Bronchial epithelial cell (primary cell): Measurements from ENCODE around the gene KLK7. TPM values are rescaled to one million over a fixed set of nuclear protein-coding genes. Genes with fewer than 3 reads are reported as not detected.

Source experiments
- DNase-seq: peaks from one replicate; pipeline ENCODE4 v3.0.0-alpha.2; 2010; ENCODE audit warnings: low read depth
- FAIRE-seq: peaks from 2 replicates; lab custom pipeline; 2011; peaks lifted over from hg19 to GRCh38; lab: Jason Lieb, UNC
- H3K27me3 ChIP-seq: 2 replicates; pipeline ENCODE4 v1.5.1; 2011; ENCODE audit warnings: low read length; ENCODE audit not compliant: control insufficient read depth, insufficient read depth
- H3K36me3 ChIP-seq: 2 replicates; pipeline ENCODE4 v1.5.1; 2011; ENCODE audit warnings: low read length; ENCODE audit not compliant: control insufficient read depth, insufficient read depth
- H3K4me3 ChIP-seq: 2 replicates; pipeline ENCODE4 v1.5.1; 2011; ENCODE audit warnings: mild to moderate bottlenecking, low read depth, low read length, control low read depth
- CTCF ChIP-seq: IDR thresholded peaks from 2 replicates; pipeline ENCODE4 v1.5.1; 2011; ENCODE audit warnings: mild to moderate bottlenecking, moderate library complexity, low read length, control low read depth, inconsistent platforms; ENCODE audit not compliant: insufficient read depth, severe bottlenecking
- total RNA-seq: library from RNA; depleted of rRNA; stranded (reverse); fragments of >200 nt; gene quantifications from 2 replicates; pipeline ENCODE4 v1.2.1, GENCODE V29; 2014

Gene KLK7
- total RNA-seq, 1 donor from 2014 or later = 3.9 TPM

- no peak for TF ChIP-seq CTCF
- no peak for DNase-seq
Observed at GRCh38 chr19:51024924-51025323, 41.2 kb upstream of the KLK7 start.

GRCh38 chr19:51023946-51024345 is 40.2 kb upstream of the KLK7 start:
- no peak for FAIRE-seq

More at GRCh38 chr19:51024924-51025323, 41.2 kb upstream of the KLK7 start:
- peaks cover 2% of the 10 kb centered on the region for H3K27me3 ChIP-seq
- no peak for FAIRE-seq
- no peak overlapping the region for H3K4me3 ChIP-seq
- H3K36me3 ChIP-seq = no peaks in the 10 kb centered on the region

GRCh38 chr19:51022526-51022925 is 38.8 kb upstream of the KLK7 start:
- Histone ChIP-seq H3K27me3 (peaks cover 4% of the 10 kb centered on the region), H3K36me3 (no peaks in the 10 kb centered on the region), H3K4me3 (no peak overlapping the region)
- TF ChIP-seq CTCF = no peak
- DNase-seq (no peak), FAIRE-seq (no peak)

More at GRCh38 chr19:51023946-51024345, 40.2 kb upstream of the KLK7 start:
- no peaks in the 10 kb centered on the region for H3K36me3 ChIP-seq
- no peak for TF ChIP-seq CTCF
- no peak for DNase-seq
- H3K4me3 ChIP-seq = no peak overlapping the region
- H3K27me3 ChIP-seq = peaks cover 4% of the 10 kb centered on the region

GRCh38 chr19:51020988-51021651 is 37.4 kb upstream of the KLK7 start:
- FAIRE-seq = peak; percentile 55
- peaks cover 1% of the 10 kb centered on the region for H3K27me3 ChIP-seq

GRCh38 chr19:51019544-51019925 is 35.8 kb upstream of the KLK7 start, which contains the start of gene KLK10:
Gene KLK10, minus strand, starts transcription at chr19:51019709. Its CDS starts 579 bp downstream, at chr19:51019130.
- no peak for DNase-seq
- no peak for TF ChIP-seq CTCF
- Histone ChIP-seq H3K36me3 (no peaks in the 10 kb centered on the region), H3K4me3 (peak within 1 kb of the TSS; percentile 33), H3K27me3 (peaks cover 1% of the 10 kb centered on the region)
- no peak for FAIRE-seq

More at GRCh38 chr19:51020988-51021651, 37.4 kb upstream of the KLK7 start:
- peak; percentile 63 for DNase-seq
- peak; percentile 71 for TF ChIP-seq CTCF
- no peaks in the 10 kb centered on the region for H3K36me3 ChIP-seq
- H3K4me3 ChIP-seq = no peak overlapping the region
